ENCODE data around the gene USP43.

The USP43 gene

GRCh38 chr17:9666461-9667050 lies 21.2 kb downstream of the USP43 start:
- H3K4me3 ChIP-seq (ENCODE audit: low read depth in 1 of 2, low read length in 2 of 2): no peak overlapping the region
- H3K9me3 ChIP-seq (ENCODE audit: low read length): no peaks in the 10 kb centered on the region
- no peaks in the 10 kb centered on the region for H3K36me3 ChIP-seq (ENCODE audit: insufficient read depth, low read length)
- H3K9ac ChIP-seq (ENCODE audit: low read length): no peak overlapping the region
- no peaks in the 10 kb centered on the region for H3K27me3 ChIP-seq (ENCODE audit: control insufficient read depth in 1 of 2, insufficient read depth in 2 of 2, low read length in 2 of 2)
- H3K4me1 ChIP-seq (ENCODE audit: insufficient read depth, low read length): no peaks in the 10 kb centered on the region
- no peak overlapping the region for H3K27ac ChIP-seq (ENCODE audit: low read depth, low read length)

- H3K9me3 ChIP-seq (ENCODE audit: low read length): no peaks in the 10 kb centered on the region
- no peaks in the 10 kb centered on the region for H3K27me3 ChIP-seq (ENCODE audit: control insufficient read depth in 1 of 2, insufficient read depth in 2 of 2, low read length in 2 of 2)
These were observed 23.2 kb downstream of the USP43 start for GRCh38 chr17:9668517-9668916.

GRCh38 chr17:9669551-9670008 lies 24.3 kb downstream of the USP43 start:
- Histone ChIP-seq H3K4me3 (ENCODE audit: low read depth in 1 of 2, low read length in 2 of 2) (no peak overlapping the region), H3K27me3 (ENCODE audit: control insufficient read depth in 1 of 2, insufficient read depth in 2 of 2, low read length in 2 of 2) (no peaks in the 10 kb centered on the region), H3K9me3 (ENCODE audit: low read length) (no peaks in the 10 kb centered on the region), H3K4me1 (ENCODE audit: insufficient read depth, low read length) (no peaks in the 10 kb centered on the region), H3K36me3 (ENCODE audit: insufficient read depth, low read length) (no peaks in the 10 kb centered on the region), H3K9ac (ENCODE audit: low read length) (no peak overlapping the region), H3K27ac (ENCODE audit: low read depth, low read length) (no peak overlapping the region)

More at GRCh38 chr17:9668517-9668916, 23.2 kb downstream of the USP43 start:
- Histone ChIP-seq H3K9ac (ENCODE audit: low read length) (no peak overlapping the region), H3K36me3 (ENCODE audit: insufficient read depth, low read length) (no peaks in the 10 kb centered on the region), H3K4me3 (ENCODE audit: low read depth in 1 of 2, low read length in 2 of 2) (no peak overlapping the region), H3K4me1 (ENCODE audit: insufficient read depth, low read length) (no peaks in the 10 kb centered on the region), H3K27ac (ENCODE audit: low read depth, low read length) (no peak overlapping the region)

- no peak overlapping the region for H3K9ac ChIP-seq (ENCODE audit: low read length)
- no peaks in the 10 kb centered on the region for H3K4me1 ChIP-seq (ENCODE audit: insufficient read depth, low read length)
- no peak overlapping the region for H3K4me3 ChIP-seq (ENCODE audit: low read depth in 1 of 2, low read length in 2 of 2)
- H3K27me3 ChIP-seq (ENCODE audit: control insufficient read depth in 1 of 2, insufficient read depth in 2 of 2, low read length in 2 of 2): no peaks in the 10 kb centered on the region
- no peaks in the 10 kb centered on the region for H3K9me3 ChIP-seq (ENCODE audit: low read length)
- H3K36me3 ChIP-seq (ENCODE audit: insufficient read depth, low read length): no peaks in the 10 kb centered on the region
- no peak overlapping the region for H3K27ac ChIP-seq (ENCODE audit: low read depth, low read length)
These were observed 25.3 kb downstream of the USP43 start for GRCh38 chr17:9670596-9670995.

GRCh38 chr17:9671559-9671958 lies 26.2 kb downstream of the USP43 start:
- Histone ChIP-seq H3K27me3 (ENCODE audit: control insufficient read depth in 1 of 2, insufficient read depth in 2 of 2, low read length in 2 of 2) (no peaks in the 10 kb centered on the region), H3K27ac (ENCODE audit: low read depth, low read length) (no peak overlapping the region), H3K4me1 (ENCODE audit: insufficient read depth, low read length) (no peaks in the 10 kb centered on the region)

GRCh38 chr17:9672266-9672665 lies 26.9 kb downstream of the USP43 start:
- no peaks in the 10 kb centered on the region for H3K4me1 ChIP-seq (ENCODE audit: insufficient read depth, low read length)
- no peak overlapping the region for H3K27ac ChIP-seq (ENCODE audit: low read depth, low read length)
- no peaks in the 10 kb centered on the region for H3K27me3 ChIP-seq (ENCODE audit: control insufficient read depth in 1 of 2, insufficient read depth in 2 of 2, low read length in 2 of 2)
- H3K9me3 ChIP-seq (ENCODE audit: low read length): no peaks in the 10 kb centered on the region
- H3K36me3 ChIP-seq (ENCODE audit: insufficient read depth, low read length): no peaks in the 10 kb centered on the region
- no peak overlapping the region for H3K4me3 ChIP-seq (ENCODE audit: low read depth in 1 of 2, low read length in 2 of 2)
- H3K9ac ChIP-seq (ENCODE audit: low read length): no peak overlapping the region

More at GRCh38 chr17:9671559-9671958, 26.2 kb downstream of the USP43 start:
- H3K9ac ChIP-seq (ENCODE audit: low read length): no peak overlapping the region
- H3K9me3 ChIP-seq (ENCODE audit: low read length): no peaks in the 10 kb centered on the region
- no peaks in the 10 kb centered on the region for H3K36me3 ChIP-seq (ENCODE audit: insufficient read depth, low read length)
- H3K4me3 ChIP-seq (ENCODE audit: low read depth in 1 of 2, low read length in 2 of 2): no peak overlapping the region

GRCh38 chr17:9672691-9673090 lies 27.4 kb downstream of the USP43 start:
- Histone ChIP-seq H3K36me3 (ENCODE audit: insufficient read depth, low read length) (no peaks in the 10 kb centered on the region), H3K9ac (ENCODE audit: low read length) (no peak overlapping the region), H3K4me1 (ENCODE audit: insufficient read depth, low read length) (no peaks in the 10 kb centered on the region), H3K27ac (ENCODE audit: low read depth, low read length) (no peak overlapping the region), H3K27me3 (ENCODE audit: control insufficient read depth in 1 of 2, insufficient read depth in 2 of 2, low read length in 2 of 2) (no peaks in the 10 kb centered on the region), H3K4me3 (ENCODE audit: low read depth in 1 of 2, low read length in 2 of 2) (no peak overlapping the region), H3K9me3 (ENCODE audit: low read length) (no peaks in the 10 kb centered on the region)

- Histone ChIP-seq H3K4me1 (ENCODE audit: insufficient read depth, low read length) (no peaks in the 10 kb centered on the region), H3K4me3 (ENCODE audit: low read depth in 1 of 2, low read length in 2 of 2) (no peak overlapping the region), H3K27me3 (ENCODE audit: control insufficient read depth in 1 of 2, insufficient read depth in 2 of 2, low read length in 2 of 2) (no peaks in the 10 kb centered on the region), H3K9ac (ENCODE audit: low read length) (no peak overlapping the region), H3K36me3 (ENCODE audit: insufficient read depth, low read length) (no peaks in the 10 kb centered on the region), H3K9me3 (ENCODE audit: low read length) (no peaks in the 10 kb centered on the region), H3K27ac (ENCODE audit: low read depth, low read length) (no peak overlapping the region)
These were observed 30.8 kb downstream of the USP43 start for GRCh38 chr17:9676084-9676483.

GRCh38 chr17:9676820-9677310 lies 31.5 kb downstream of the USP43 start:
- Histone ChIP-seq H3K4me3 (ENCODE audit: low read depth in 1 of 2, low read length in 2 of 2) (no peak overlapping the region), H3K9ac (ENCODE audit: low read length) (no peak overlapping the region), H3K36me3 (ENCODE audit: insufficient read depth, low read length) (no peaks in the 10 kb centered on the region), H3K27ac (ENCODE audit: low read depth, low read length) (no peak overlapping the region), H3K4me1 (ENCODE audit: insufficient read depth, low read length) (no peaks in the 10 kb centered on the region), H3K27me3 (ENCODE audit: control insufficient read depth in 1 of 2, insufficient read depth in 2 of 2, low read length in 2 of 2) (no peaks in the 10 kb centered on the region), H3K9me3 (ENCODE audit: low read length) (no peaks in the 10 kb centered on the region)

- no peak overlapping the region for H3K9ac ChIP-seq (ENCODE audit: low read length)
- H3K4me3 ChIP-seq (ENCODE audit: low read depth in 1 of 2, low read length in 2 of 2): no peak overlapping the region
- no peaks in the 10 kb centered on the region for H3K4me1 ChIP-seq (ENCODE audit: insufficient read depth, low read length)
- H3K27me3 ChIP-seq (ENCODE audit: control insufficient read depth in 1 of 2, insufficient read depth in 2 of 2, low read length in 2 of 2): no peaks in the 10 kb centered on the region
- H3K9me3 ChIP-seq (ENCODE audit: low read length): no peaks in the 10 kb centered on the region
- H3K36me3 ChIP-seq (ENCODE audit: insufficient read depth, low read length): no peaks in the 10 kb centered on the region
- no peak overlapping the region for H3K27ac ChIP-seq (ENCODE audit: low read depth, low read length)
These were observed 32.1 kb downstream of the USP43 start for GRCh38 chr17:9677411-9677810.

GRCh38 chr17:9677896-9678295 lies 32.6 kb downstream of the USP43 start:
- Histone ChIP-seq H3K27ac (ENCODE audit: low read depth, low read length) (no peak overlapping the region), H3K36me3 (ENCODE audit: insufficient read depth, low read length) (no peaks in the 10 kb centered on the region), H3K27me3 (ENCODE audit: control insufficient read depth in 1 of 2, insufficient read depth in 2 of 2, low read length in 2 of 2) (no peaks in the 10 kb centered on the region), H3K4me1 (ENCODE audit: insufficient read depth, low read length) (no peaks in the 10 kb centered on the region), H3K9me3 (ENCODE audit: low read length) (no peaks in the 10 kb centered on the region), H3K9ac (ENCODE audit: low read length) (no peak overlapping the region), H3K4me3 (ENCODE audit: low read depth in 1 of 2, low read length in 2 of 2) (no peak overlapping the region)

GRCh38 chr17:9684955-9685621 lies 39.8 kb downstream of the USP43 start:
- H3K36me3 ChIP-seq (ENCODE audit: insufficient read depth, low read length): no peaks in the 10 kb centered on the region
- no peaks in the 10 kb centered on the region for H3K9me3 ChIP-seq (ENCODE audit: low read length)
- H3K27me3 ChIP-seq (ENCODE audit: control insufficient read depth in 1 of 2, insufficient read depth in 2 of 2, low read length in 2 of 2): no peaks in the 10 kb centered on the region
- no peak overlapping the region for H3K9ac ChIP-seq (ENCODE audit: low read length)
- no peaks in the 10 kb centered on the region for H3K4me1 ChIP-seq (ENCODE audit: insufficient read depth, low read length)
- no peak overlapping the region for H3K4me3 ChIP-seq (ENCODE audit: low read depth in 1 of 2, low read length in 2 of 2)
- H3K27ac ChIP-seq (ENCODE audit: low read depth, low read length): no peak overlapping the region
